ENCODE measurements around the gene POLD2. TPM values are rescaled to one million over a fixed set of nuclear protein-coding genes. Genes with fewer than 3 reads are reported as not detected.

Gene POLD2
- total RNA-seq, 2 donors from 2014 or later: 38.7 to 43.8 TPM

DNA sequence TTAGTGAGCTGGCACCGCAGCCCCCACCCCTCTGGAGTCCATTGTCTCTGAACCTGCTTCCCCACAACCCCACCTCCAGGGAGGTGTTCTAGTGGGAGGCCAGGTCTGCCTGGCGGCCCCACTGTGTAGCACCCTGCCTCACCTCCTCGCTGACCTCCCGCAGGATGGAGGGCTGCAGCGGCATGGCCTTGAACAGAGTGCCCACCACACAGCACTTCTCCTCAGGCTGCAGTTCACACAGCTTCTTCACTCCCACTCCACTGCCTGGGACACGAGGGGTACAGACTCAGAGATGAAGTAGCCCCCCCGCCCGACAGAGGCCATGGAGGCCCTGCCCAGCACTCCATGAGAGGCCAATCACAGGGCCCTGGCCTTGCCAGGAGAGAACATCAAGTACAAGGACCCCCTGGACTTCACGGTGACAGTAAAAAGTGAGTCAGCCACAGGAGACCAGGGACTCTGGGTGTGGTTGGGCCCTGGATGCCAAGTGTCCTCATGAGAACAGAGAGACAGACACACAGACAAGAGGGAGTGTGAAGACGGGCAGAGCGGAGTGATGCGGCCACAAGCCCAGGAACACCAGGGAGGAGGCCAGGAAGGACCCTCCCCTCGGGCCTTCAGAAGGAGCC lies 5.4 kb downstream of the POLD2 start:
- DNase-seq (ENCODE audit: low spot score): no peak
- no peak for ATAC-seq (ENCODE audit: insufficient number of reproducible peaks, low FRiP score, low read depth)

GRCh38 chr7:44116789-44117666 lies 6.3 kb downstream of the POLD2 start:
- H3K27ac ChIP-seq: no peak overlapping the region
- DNase-seq (ENCODE audit: low spot score): no peak
- no peaks in the 10 kb centered on the region for H3K27me3 ChIP-seq (replicated peaks; ENCODE audit: insufficient read depth)
- H3K4me3 ChIP-seq: no peak overlapping the region
- TF ChIP-seq CTCF (IDR thresholded peaks at IDR 0.05): no peak
- ATAC-seq (ENCODE audit: insufficient number of reproducible peaks, low FRiP score, low read depth): no peak
- peaks cover 21% of the 10 kb centered on the region for H3K36me3 ChIP-seq
- no peaks in the 10 kb centered on the region for H3K9me3 ChIP-seq
- peaks cover 0 to 33% of the 10 kb centered on the region in 2 donors for H3K4me1 ChIP-seq (ENCODE audit: control insufficient read depth in 1 of 2, low read depth in 2 of 2)

More for the DNA sequence above, 5.4 kb downstream of the POLD2 start:
- Histone ChIP-seq H3K4me3 (no peak overlapping the region), H3K9me3 (no peaks in the 10 kb centered on the region), H3K27me3 (replicated peaks; ENCODE audit: insufficient read depth) (no peaks in the 10 kb centered on the region), H3K36me3 (peaks cover 12% of the 10 kb centered on the region), H3K27ac (no peak overlapping the region), H3K4me1 (ENCODE audit: control insufficient read depth in 1 of 2, low read depth in 2 of 2) (peaks cover 8 to 32% of the 10 kb centered on the region in 2 donors)
- no peak for TF ChIP-seq CTCF (IDR thresholded peaks at IDR 0.05)

- Histone ChIP-seq H3K36me3 (peaks cover 28% of the 10 kb centered on the region), H3K4me1 (ENCODE audit: control insufficient read depth in 1 of 2, low read depth in 2 of 2) (peaks cover 0 to 34% of the 10 kb centered on the region in 2 donors)
- no peak for DNase-seq (ENCODE audit: low spot score)
These were observed 7.1 kb downstream of the POLD2 start for GRCh38 chr7:44116087-44116788.

GRCh38 chr7:44114586-44115310 lies 8.6 kb downstream of the POLD2 start:
- Histone ChIP-seq H3K4me1 (ENCODE audit: control insufficient read depth in 1 of 2, low read depth in 2 of 2) (peaks cover 0 to 49% of the 10 kb centered on the region in 2 donors), H3K4me3 (no peak overlapping the region), H3K9me3 (no peaks in the 10 kb centered on the region), H3K36me3 (peaks cover 43% of the 10 kb centered on the region), H3K27ac (peak overlapping the region in 1 of 2 donors; percentile 38), H3K27me3 (replicated peaks; ENCODE audit: insufficient read depth) (no peaks in the 10 kb centered on the region)
- ATAC-seq (ENCODE audit: insufficient number of reproducible peaks, low FRiP score, low read depth) (no peak), DNase-seq (ENCODE audit: low spot score) (no peak)
- TF ChIP-seq CTCF (IDR thresholded peaks at IDR 0.05): no peak

More at GRCh38 chr7:44116087-44116788, 7.1 kb downstream of the POLD2 start:
- no peaks in the 10 kb centered on the region for H3K9me3 ChIP-seq
- no peak overlapping the region for H3K4me3 ChIP-seq
- no peaks in the 10 kb centered on the region for H3K27me3 ChIP-seq (replicated peaks; ENCODE audit: insufficient read depth)
- no peak for ATAC-seq (ENCODE audit: insufficient number of reproducible peaks, low FRiP score, low read depth)
- no peak overlapping the region for H3K27ac ChIP-seq
- no peak for TF ChIP-seq CTCF (IDR thresholded peaks at IDR 0.05)
